HUDEP-2 (cell line): ENCODE results near the gene OR56A4.

ENCODE experiments used
- DNase-seq, 76 experiments: peaks; one replicate each; lab custom pipeline; 2025; ENCODE audit not compliant: unreplicated experiment in 76 of 76; lab: John Stamatoyannopoulos, UW

OR56A4 gene

GRCh38 chr11:6006846-6007245 lies at the start of gene OR56A4:
OR56A4 (minus strand) TSS chr11:6006946; CDS start chr11:6002992, 3,954 bp downstream.
- no peak for DNase-seq

GRCh38 chr11:6055569-6055968 lies 48.8 kb upstream of the OR56A4 start:
- DNase-seq, result no peak

GRCh38 chr11:6052374-6052773 lies 45.6 kb upstream of the OR56A4 start:
- no peak for DNase-seq

- DNase-seq, result no peak
Observed at GRCh38 chr11:6040874-6041273, 34.1 kb upstream of the OR56A4 start.

GRCh38 chr11:6030708-6031405 lies 24.1 kb upstream of the OR56A4 start, which contains the start of gene OR56A1:
OR56A1 (minus strand) TSS chr11:6030758; CDS start chr11:6027692, 3,066 bp downstream.
- DNase-seq, result no peak

- DNase-seq, result no peak
Observed at GRCh38 chr11:6027501-6027900, 20.8 kb upstream of the OR56A4 start.

GRCh38 chr11:6025056-6025455 lies 18.3 kb upstream of the OR56A4 start:
- DNase-seq, result peak in 64 of 76 experiments; percentile 1 to 71 (median 24)

- peak in 16 of 76 experiments; percentile 1 to 34 (median 18) for DNase-seq
Observed at GRCh38 chr11:6022956-6023355, 16.2 kb upstream of the OR56A4 start.

- DNase-seq, result no peak
Observed at GRCh38 chr11:6013042-6013441, 6.3 kb upstream of the OR56A4 start.

- DNase-seq, result no peak
Observed at GRCh38 chr11:6012035-6012668, 5.4 kb upstream of the OR56A4 start.

GRCh38 chr11:6006395-6006794 lies 351 bp downstream of the OR56A4 start:
- DNase-seq, result no peak

- DNase-seq, result no peak
Observed at GRCh38 chr11:6002202-6002699, 4.5 kb downstream of the OR56A4 start.

GRCh38 chr11:5994791-5995190 lies 12.0 kb downstream of the OR56A4 start:
- no peak for DNase-seq

GRCh38 chr11:5992604-5993251 lies 14.0 kb downstream of the OR56A4 start:
- peak in 2 of 76 experiments; percentile 1 for DNase-seq

GRCh38 chr11:5992150-5992549 lies 14.6 kb downstream of the OR56A4 start:
- DNase-seq, result no peak

GRCh38 chr11:5989203-5989602 lies 17.5 kb downstream of the OR56A4 start:
- no peak for DNase-seq

- no peak for DNase-seq
Observed at GRCh38 chr11:5986885-5987284, 19.9 kb downstream of the OR56A4 start, which contains the start of gene OR52L1. OR52L1 (minus strand) TSS chr11:5986985; CDS start chr11:5986930, 55 bp downstream.

- DNase-seq, result no peak
Observed at GRCh38 chr11:5983443-5983842, 23.3 kb downstream of the OR56A4 start.

- no peak for DNase-seq
Observed at GRCh38 chr11:5973530-5973929, 33.2 kb downstream of the OR56A4 start.

- no peak for DNase-seq
Observed at GRCh38 chr11:5968394-5968793, 38.4 kb downstream of the OR56A4 start, which contains the start of gene OR56A5. OR56A5 (minus strand) TSS chr11:5968494; CDS start chr11:5968494, 0 bp downstream.

GRCh38 chr11:5967708-5968107 lies 39.0 kb downstream of the OR56A4 start:
- no peak for DNase-seq
